HG02642 (cell line): ENCODE measurements around the gene SKIC2.
A peak's percentile ranks its signal among the peaks of the same experiment; 100 is the strongest.

Experiments
- ATAC-seq: cut with Tn5 transposase; IDR thresholded peaks from one replicate; pipeline ENCODE4 v1.9.1; 2021; ENCODE audit warnings: mild to moderate bottlenecking; ENCODE audit not compliant: unreplicated experiment, poor library complexity

The SKIC2 gene

GRCh38 chr6:31945154-31945506 lies 13.8 kb upstream of the SKIC2 start:
- ATAC-seq = no peak

- no peak for ATAC-seq
These were observed 13.2 kb upstream of the SKIC2 start, which contains the start of gene CFB for GRCh38 chr6:31945507-31946369. CFB (plus strand) TSS chr6:31946095; CDS start chr6:31946222, 127 bp downstream.

GRCh38 chr6:31946370-31946885 lies 12.5 kb upstream of the SKIC2 start:
- ATAC-seq = no peak

GRCh38 chr6:31947070-31947675 lies 11.8 kb upstream of the SKIC2 start:
- no peak for ATAC-seq

GRCh38 chr6:31947864-31948263 lies 11.1 kb upstream of the SKIC2 start:
- ATAC-seq = no peak

- no peak for ATAC-seq
These were observed 10.7 kb upstream of the SKIC2 start for GRCh38 chr6:31948306-31948705.

- ATAC-seq = no peak
These were observed 10.1 kb upstream of the SKIC2 start for GRCh38 chr6:31948753-31949413.

GRCh38 chr6:31949926-31950548 lies 8.9 kb upstream of the SKIC2 start:
- ATAC-seq = no peak

GRCh38 chr6:31952140-31952805 lies 6.7 kb upstream of the SKIC2 start:
- no peak for ATAC-seq

GRCh38 chr6:31952890-31953289 lies 6.1 kb upstream of the SKIC2 start:
- no peak for ATAC-seq

GRCh38 chr6:31954511-31954910 lies 4.5 kb upstream of the SKIC2 start:
- no peak for ATAC-seq

GRCh38 chr6:31956796-31957195 lies 2.2 kb upstream of the SKIC2 start:
- no peak for ATAC-seq

GRCh38 chr6:31958412-31958740 lies 599 bp upstream of the SKIC2 start:
- ATAC-seq = peak; percentile 10

GRCh38 chr6:31961616-31962015 lies 2.6 kb downstream of the SKIC2 start:
- ATAC-seq = no peak

GRCh38 chr6:31963921-31964320 lies 4.9 kb downstream of the SKIC2 start:
- ATAC-seq = no peak

- ATAC-seq = no peak
These were observed 6.7 kb downstream of the SKIC2 start for GRCh38 chr6:31965700-31966099.

GRCh38 chr6:31966506-31966905 lies 7.5 kb downstream of the SKIC2 start:
- no peak for ATAC-seq

- no peak for ATAC-seq
These were observed 8.3 kb downstream of the SKIC2 start for GRCh38 chr6:31966997-31967925.

GRCh38 chr6:31967926-31968320 lies 8.9 kb downstream of the SKIC2 start:
- ATAC-seq = no peak
